HL-60 (cell line): Measurements from ENCODE around the gene ZNF697.

Experiments used
- GABPA ChIP-seq: IDR thresholded peaks from 2 replicates; pipeline ENCODE4 v1.6.1; 2012; ENCODE audit warnings: low read depth
- POLR2AphosphoS5 ChIP-seq: IDR thresholded peaks from 2 replicates; pipeline ENCODE4 v1.6.1; 2012; ENCODE audit warnings: low read depth
- TF ChIP-seq, protein P1 (sequence below): IDR thresholded peaks from one replicate; pipeline ENCODE4 v1.5.1; 2011; ENCODE audit warnings: low read length, control low read depth, inconsistent platforms; ENCODE audit not compliant: insufficient read depth
- TF ChIP-seq, protein P2 (sequence below): IDR thresholded peaks from 2 replicates; pipeline ENCODE4 v1.6.1; 2012; ENCODE audit warnings: low read depth; ENCODE audit not compliant: insufficient replicate concordance

DNA sequence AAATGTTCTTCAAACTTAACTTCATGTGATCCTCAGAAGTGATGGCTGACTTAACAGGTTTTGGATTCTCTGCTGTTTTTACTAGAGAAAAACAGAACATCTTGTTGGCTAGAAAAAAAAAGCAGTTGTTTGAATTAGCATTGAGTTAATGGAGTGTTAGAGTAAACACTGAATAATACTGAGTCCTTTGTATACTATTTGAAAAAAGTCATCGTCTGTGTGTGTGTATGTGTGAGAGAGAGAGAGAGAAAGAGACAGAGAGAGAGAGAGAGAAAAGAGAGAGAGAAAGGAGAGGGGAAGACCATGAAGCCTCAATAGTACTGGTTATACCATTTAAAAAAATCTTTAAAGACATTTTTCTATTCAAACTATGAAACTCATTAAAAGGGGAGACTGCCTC lies 10.4 kb downstream of the ZNF697 start:
- TF ChIP-seq POLR2AphosphoS5 (no peak), GABPA (no peak)
- TF ChIP-seq, protein P1, sequence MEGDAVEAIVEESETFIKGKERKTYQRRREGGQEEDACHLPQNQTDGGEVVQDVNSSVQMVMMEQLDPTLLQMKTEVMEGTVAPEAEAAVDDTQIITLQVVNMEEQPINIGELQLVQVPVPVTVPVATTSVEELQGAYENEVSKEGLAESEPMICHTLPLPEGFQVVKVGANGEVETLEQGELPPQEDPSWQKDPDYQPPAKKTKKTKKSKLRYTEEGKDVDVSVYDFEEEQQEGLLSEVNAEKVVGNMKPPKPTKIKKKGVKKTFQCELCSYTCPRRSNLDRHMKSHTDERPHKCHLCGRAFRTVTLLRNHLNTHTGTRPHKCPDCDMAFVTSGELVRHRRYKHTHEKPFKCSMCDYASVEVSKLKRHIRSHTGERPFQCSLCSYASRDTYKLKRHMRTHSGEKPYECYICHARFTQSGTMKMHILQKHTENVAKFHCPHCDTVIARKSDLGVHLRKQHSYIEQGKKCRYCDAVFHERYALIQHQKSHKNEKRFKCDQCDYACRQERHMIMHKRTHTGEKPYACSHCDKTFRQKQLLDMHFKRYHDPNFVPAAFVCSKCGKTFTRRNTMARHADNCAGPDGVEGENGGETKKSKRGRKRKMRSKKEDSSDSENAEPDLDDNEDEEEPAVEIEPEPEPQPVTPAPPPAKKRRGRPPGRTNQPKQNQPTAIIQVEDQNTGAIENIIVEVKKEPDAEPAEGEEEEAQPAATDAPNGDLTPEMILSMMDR: no peak
- TF ChIP-seq, protein P2, sequence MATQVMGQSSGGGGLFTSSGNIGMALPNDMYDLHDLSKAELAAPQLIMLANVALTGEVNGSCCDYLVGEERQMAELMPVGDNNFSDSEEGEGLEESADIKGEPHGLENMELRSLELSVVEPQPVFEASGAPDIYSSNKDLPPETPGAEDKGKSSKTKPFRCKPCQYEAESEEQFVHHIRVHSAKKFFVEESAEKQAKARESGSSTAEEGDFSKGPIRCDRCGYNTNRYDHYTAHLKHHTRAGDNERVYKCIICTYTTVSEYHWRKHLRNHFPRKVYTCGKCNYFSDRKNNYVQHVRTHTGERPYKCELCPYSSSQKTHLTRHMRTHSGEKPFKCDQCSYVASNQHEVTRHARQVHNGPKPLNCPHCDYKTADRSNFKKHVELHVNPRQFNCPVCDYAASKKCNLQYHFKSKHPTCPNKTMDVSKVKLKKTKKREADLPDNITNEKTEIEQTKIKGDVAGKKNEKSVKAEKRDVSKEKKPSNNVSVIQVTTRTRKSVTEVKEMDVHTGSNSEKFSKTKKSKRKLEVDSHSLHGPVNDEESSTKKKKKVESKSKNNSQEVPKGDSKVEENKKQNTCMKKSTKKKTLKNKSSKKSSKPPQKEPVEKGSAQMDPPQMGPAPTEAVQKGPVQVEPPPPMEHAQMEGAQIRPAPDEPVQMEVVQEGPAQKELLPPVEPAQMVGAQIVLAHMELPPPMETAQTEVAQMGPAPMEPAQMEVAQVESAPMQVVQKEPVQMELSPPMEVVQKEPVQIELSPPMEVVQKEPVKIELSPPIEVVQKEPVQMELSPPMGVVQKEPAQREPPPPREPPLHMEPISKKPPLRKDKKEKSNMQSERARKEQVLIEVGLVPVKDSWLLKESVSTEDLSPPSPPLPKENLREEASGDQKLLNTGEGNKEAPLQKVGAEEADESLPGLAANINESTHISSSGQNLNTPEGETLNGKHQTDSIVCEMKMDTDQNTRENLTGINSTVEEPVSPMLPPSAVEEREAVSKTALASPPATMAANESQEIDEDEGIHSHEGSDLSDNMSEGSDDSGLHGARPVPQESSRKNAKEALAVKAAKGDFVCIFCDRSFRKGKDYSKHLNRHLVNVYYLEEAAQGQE: no peak
